HepG2 (cell line): ENCODE data around the gene NTM.

Experiments
- ATF1 ChIP-seq: IDR thresholded peaks from 2 replicates; pipeline ENCODE4 v1.6.1; 2016; ENCODE audit warnings: mild to moderate bottlenecking, control low read depth
- CEBPG ChIP-seq: IDR thresholded peaks from 2 replicates; pipeline ENCODE4 v1.6.1; 2016
- HES4 ChIP-seq: sonication (generic); formaldehyde crosslinking; IDR thresholded peaks from 2 replicates; pipeline ENCODE4 v1.9.0; 2021; ENCODE audit warnings: mild to moderate bottlenecking, missing genetic modification reagents, borderline replicate concordance
- RFX5 ChIP-seq: IDR thresholded peaks from 2 replicates; pipeline ENCODE4 v1.6.1; 2011; ENCODE audit warnings: low read depth, low read length, improper control_type of control experiment
- RXRA ChIP-seq: sonication (generic); formaldehyde crosslinking; IDR thresholded peaks from 2 replicates; pipeline ENCODE4 v1.5.1; 2020; ENCODE audit warnings: missing genetic modification reagents
- TF ChIP-seq, protein P1 (sequence below): sonication (generic); formaldehyde crosslinking; conservative IDR thresholded peaks from 2 replicates; pipeline ENCODE4 v1.4.0; 2020; ENCODE audit warnings: missing genetic modification reagents
- TF ChIP-seq, protein P2 (sequence below): sonication (generic); formaldehyde crosslinking; conservative IDR thresholded peaks from 2 replicates; pipeline ENCODE4 v1.5.0; 2020; ENCODE audit warnings: missing genetic modification reagents

- TF ChIP-seq, protein P1, sequence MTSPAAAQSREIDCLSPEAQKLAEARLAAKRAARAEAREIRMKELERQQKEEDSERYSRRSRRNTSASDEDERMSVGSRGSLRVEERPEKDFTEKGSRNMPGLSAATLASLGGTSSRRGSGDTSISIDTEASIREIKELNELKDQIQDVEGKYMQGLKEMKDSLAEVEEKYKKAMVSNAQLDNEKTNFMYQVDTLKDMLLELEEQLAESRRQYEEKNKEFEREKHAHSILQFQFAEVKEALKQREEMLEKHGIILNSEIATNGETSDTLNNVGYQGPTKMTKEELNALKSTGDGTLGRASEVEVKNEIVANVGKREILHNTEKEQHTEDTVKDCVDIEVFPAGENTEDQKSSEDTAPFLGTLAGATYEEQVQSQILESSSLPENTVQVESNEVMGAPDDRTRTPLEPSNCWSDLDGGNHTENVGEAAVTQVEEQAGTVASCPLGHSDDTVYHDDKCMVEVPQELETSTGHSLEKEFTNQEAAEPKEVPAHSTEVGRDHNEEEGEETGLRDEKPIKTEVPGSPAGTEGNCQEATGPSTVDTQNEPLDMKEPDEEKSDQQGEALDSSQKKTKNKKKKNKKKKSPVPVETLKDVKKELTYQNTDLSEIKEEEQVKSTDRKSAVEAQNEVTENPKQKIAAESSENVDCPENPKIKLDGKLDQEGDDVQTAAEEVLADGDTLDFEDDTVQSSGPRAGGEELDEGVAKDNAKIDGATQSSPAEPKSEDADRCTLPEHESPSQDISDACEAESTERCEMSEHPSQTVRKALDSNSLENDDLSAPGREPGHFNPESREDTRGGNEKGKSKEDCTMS (CRISPR knock-in tag) = no peak
- TF ChIP-seq CEBPG (CRISPR knock-in tag) (no peak), ATF1 (no peak), HES4 (no peak), RFX5 (no peak), RXRA (CRISPR knock-in tag) (no peak)
- TF ChIP-seq, protein P2, sequence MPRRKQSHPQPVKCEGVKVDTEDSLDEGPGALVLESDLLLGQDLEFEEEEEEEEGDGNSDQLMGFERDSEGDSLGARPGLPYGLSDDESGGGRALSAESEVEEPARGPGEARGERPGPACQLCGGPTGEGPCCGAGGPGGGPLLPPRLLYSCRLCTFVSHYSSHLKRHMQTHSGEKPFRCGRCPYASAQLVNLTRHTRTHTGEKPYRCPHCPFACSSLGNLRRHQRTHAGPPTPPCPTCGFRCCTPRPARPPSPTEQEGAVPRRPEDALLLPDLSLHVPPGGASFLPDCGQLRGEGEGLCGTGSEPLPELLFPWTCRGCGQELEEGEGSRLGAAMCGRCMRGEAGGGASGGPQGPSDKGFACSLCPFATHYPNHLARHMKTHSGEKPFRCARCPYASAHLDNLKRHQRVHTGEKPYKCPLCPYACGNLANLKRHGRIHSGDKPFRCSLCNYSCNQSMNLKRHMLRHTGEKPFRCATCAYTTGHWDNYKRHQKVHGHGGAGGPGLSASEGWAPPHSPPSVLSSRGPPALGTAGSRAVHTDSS (CRISPR knock-in tag) = no peak
Measured at GRCh38 chr11:131764126-131764525, 393.7 kb downstream of the NTM start.
